GM04503 (cell line): Measurements from ENCODE around the gene ATP2B1.

ENCODE experiments used
- DNase-seq: peaks from one replicate; pipeline ENCODE4 v3.0.0-alpha.2; 2012; ENCODE audit warnings: low read depth

Gene ATP2B1

GRCh38 chr12:89692439-89692838 is 16.2 kb downstream of the ATP2B1 start:
- no peak for DNase-seq

- DNase-seq, result no peak
Measured at GRCh38 chr12:89691659-89692058, 17.0 kb downstream of the ATP2B1 start.

- no peak for DNase-seq
Measured at GRCh38 chr12:89690925-89691324, 17.7 kb downstream of the ATP2B1 start.

- no peak for DNase-seq
Measured at GRCh38 chr12:89689306-89689705, 19.3 kb downstream of the ATP2B1 start.

GRCh38 chr12:89686311-89686710 is 22.3 kb downstream of the ATP2B1 start:
- no peak for DNase-seq

GRCh38 chr12:89685363-89685972 is 23.2 kb downstream of the ATP2B1 start:
- DNase-seq, result no peak

- DNase-seq, result no peak
Measured at GRCh38 chr12:89684136-89684535, 24.5 kb downstream of the ATP2B1 start.

- no peak for DNase-seq
Measured at GRCh38 chr12:89682284-89682683, 26.4 kb downstream of the ATP2B1 start.

- no peak for DNase-seq
Measured at GRCh38 chr12:89680409-89680808, 28.2 kb downstream of the ATP2B1 start.

- no peak for DNase-seq
Measured at GRCh38 chr12:89679631-89680030, 29.0 kb downstream of the ATP2B1 start.

GRCh38 chr12:89678225-89678624 is 30.4 kb downstream of the ATP2B1 start:
- no peak for DNase-seq

GRCh38 chr12:89676930-89677329 is 31.7 kb downstream of the ATP2B1 start:
- no peak for DNase-seq

GRCh38 chr12:89674326-89674942 is 34.2 kb downstream of the ATP2B1 start:
- DNase-seq, result no peak

GRCh38 chr12:89673603-89674002 is 35.0 kb downstream of the ATP2B1 start:
- DNase-seq, result no peak

GRCh38 chr12:89672589-89672979 is 36.1 kb downstream of the ATP2B1 start:
- DNase-seq, result no peak

- DNase-seq, result peak; percentile 62
Measured at GRCh38 chr12:89671469-89671868, 37.2 kb downstream of the ATP2B1 start.

GRCh38 chr12:89669197-89669596 is 39.4 kb downstream of the ATP2B1 start:
- no peak for DNase-seq

- no peak for DNase-seq
Measured at GRCh38 chr12:89665556-89665955, 43.1 kb downstream of the ATP2B1 start.

GRCh38 chr12:89664441-89664840 is 44.2 kb downstream of the ATP2B1 start:
- DNase-seq, result no peak

GRCh38 chr12:89663577-89664357 is 44.9 kb downstream of the ATP2B1 start:
- no peak for DNase-seq

GRCh38 chr12:89662623-89663022 is 46.0 kb downstream of the ATP2B1 start:
- no peak for DNase-seq

- no peak for DNase-seq
Measured at GRCh38 chr12:89661706-89662330, 46.8 kb downstream of the ATP2B1 start.

- DNase-seq, result no peak
Measured at GRCh38 chr12:89657739-89658138, 50.9 kb downstream of the ATP2B1 start.
